K562 (cell line): ENCODE results near the gene GHR.

Source experiments
- CTCF ChIP-seq, 3 experiments: IDR thresholded peaks in 2 of 3; conservative IDR thresholded peaks in 1 of 3; 2 replicates each; pipeline ENCODE4 v1.5.1; 2011 to 2012; ENCODE audit warnings: low read length in 3 of 3, mild to moderate bottlenecking in 3 of 3, control low read depth in 2 of 3, improper control_type of control experiment in 1 of 3, inconsistent platforms in 1 of 3, low read depth in 1 of 3, mixed read lengths in 1 of 3, moderate library complexity in 1 of 3; ENCODE audit not compliant: insufficient read depth in 2 of 3
- ETV5 ChIP-seq: sonication (generic); formaldehyde crosslinking; IDR thresholded peaks from 2 replicates; pipeline ENCODE4 v1.4.0; 2020; ENCODE audit warnings: low read depth, mild to moderate bottlenecking, missing genetic modification reagents
- JUND ChIP-seq, 2 experiments: IDR thresholded peaks; 2 replicates in 1 of 2; 3 replicates in 1 of 2; pipeline ENCODE4 v1.6.1; 2011; ENCODE audit warnings: borderline replicate concordance in 2 of 2, low read depth in 2 of 2, low read length in 2 of 2, improper control_type of control experiment in 1 of 2, missing biosample characterization in 1 of 2, missing genetic modification characterization in 1 of 2, missing genetic modification reagents in 1 of 2
- SMARCC2 ChIP-seq: fragments of 450-650 bp; IDR thresholded peaks from 2 replicates; pipeline ENCODE4 v1.6.1; 2017; ENCODE audit warnings: antibody characterized with exemption, moderate library complexity, mild to moderate bottlenecking, low read depth

- no peak for TF ChIP-seq ETV5 (CRISPR knock-in tag)
- TF ChIP-seq SMARCC2: no peak
- TF ChIP-seq JUND (IDR thresholded peaks at IDR 0.05; ENCODE audit: borderline replicate concordance, low read depth, low read length): no peak
- no peak for TF ChIP-seq JUND (tag; IDR thresholded peaks at IDR 0.05; ENCODE audit: borderline replicate concordance, low read depth, low read length)
- TF ChIP-seq CTCF (IDR thresholded peaks at IDR 0.05 in 2 of 3, conservative IDR thresholded peaks at IDR 0.05 in 1 of 3; ENCODE audit: insufficient read depth in 2 of 3, low read depth in 1 of 3, low read length in 3 of 3): no peak
Observed at GRCh38 chr5:42557689-42558088, 134.4 kb downstream of the GHR start.
